GM23338 (cell line): ENCODE measurements around the gene PDIA2. TPM values are rescaled to one million over a fixed set of nuclear protein-coding genes. Genes with fewer than 3 reads are reported as not detected.

Source experiments
- ATAC-seq: fragments of 200-7000 bp; cut with Tn5 transposase; 3 replicates; pipeline ENCODE4 v1.9.1; 2020
- DNase-seq: peaks from one replicate; pipeline ENCODE4 v3.0.0-alpha.2; 2015; ENCODE audit warnings: low spot score
- H2AFZ ChIP-seq: fragments of 200-600 bp; sonication (generic); 2 replicates; pipeline ENCODE4 v1.8.0; 2016; ENCODE audit warnings: antibody characterized with exemption, mild to moderate bottlenecking, moderate library complexity
- H3F3A ChIP-seq: fragments of 200-600 bp; sonication (generic); replicated peaks from 2 replicates; pipeline ENCODE4 v1.8.0; 2017; ENCODE audit warnings: antibody characterized with exemption, mixed run types, low read depth
- H3K27ac ChIP-seq: fragments of 200-600 bp; sonication (generic); 2 replicates; pipeline ENCODE4 v1.6.1; 2016; ENCODE audit warnings: low read depth
- H3K27me3 ChIP-seq: fragments of 200-600 bp; sonication (generic); 2 replicates; pipeline ENCODE4 v1.8.0; 2016; ENCODE audit warnings: mild to moderate bottlenecking, mixed run types, moderate library complexity; ENCODE audit not compliant: insufficient read depth
- H3K36me3 ChIP-seq: fragments of 200-600 bp; sonication (generic); 2 replicates; pipeline ENCODE4 v1.8.0; 2016; ENCODE audit warnings: mild to moderate bottlenecking; ENCODE audit not compliant: insufficient read depth
- H3K4me1 ChIP-seq: fragments of 200-600 bp; sonication (generic); 2 replicates; pipeline ENCODE4 v1.8.0; 2016; ENCODE audit warnings: mild to moderate bottlenecking, moderate library complexity; ENCODE audit not compliant: insufficient read depth
- H3K4me2 ChIP-seq: fragments of 200-600 bp; sonication (generic); 2 replicates; pipeline ENCODE4 v1.7.1; 2017; ENCODE audit warnings: mixed run types
- H3K4me3 ChIP-seq: fragments of 200-600 bp; sonication (generic); 2 replicates; pipeline ENCODE4 v1.6.1; 2016; ENCODE audit warnings: mixed run types
- H3K79me2 ChIP-seq: fragments of 200-600 bp; sonication (generic); replicated peaks from 2 replicates; pipeline ENCODE4 v1.8.0; 2017; ENCODE audit warnings: mild to moderate bottlenecking; ENCODE audit not compliant: insufficient read depth
- H3K9me2 ChIP-seq: fragments of 200-600 bp; sonication (generic); 2 replicates; pipeline ENCODE4 v1.8.0; 2017; ENCODE audit not compliant: insufficient read depth
- H4K20me1 ChIP-seq: fragments of 200-600 bp; sonication (generic); replicated peaks from 2 replicates; pipeline ENCODE4 v1.8.0; 2017; ENCODE audit warnings: mild to moderate bottlenecking; ENCODE audit not compliant: insufficient read depth
- H3K27ac Mint-ChIP-seq: 2 replicates; pipeline ENCODE4 v1.8.0; 2020; ENCODE audit warnings: inconsistent platforms, mild to moderate bottlenecking, moderate library complexity, mixed read lengths
- H3K27me3 Mint-ChIP-seq: 3 replicates; pipeline ENCODE4 v1.8.0; 2022; ENCODE audit warnings: low read depth, mild to moderate bottlenecking, moderate library complexity, mixed read lengths, inconsistent platforms; ENCODE audit not compliant: insufficient read depth, poor library complexity
- H3K36me3 Mint-ChIP-seq: 3 replicates; pipeline ENCODE4 v1.8.0; 2021; ENCODE audit warnings: low read depth, mild to moderate bottlenecking, inconsistent platforms, moderate library complexity, mixed read lengths
- H3K4me1 Mint-ChIP-seq: 3 replicates; pipeline ENCODE4 v1.8.0; 2020; ENCODE audit warnings: mild to moderate bottlenecking, inconsistent platforms, mixed read lengths
- H3K4me3 Mint-ChIP-seq: 3 replicates; pipeline ENCODE4 v1.8.0; 2021; ENCODE audit warnings: moderate library complexity, mild to moderate bottlenecking, inconsistent platforms, mixed read lengths
- H3K9me3 Mint-ChIP-seq: 3 replicates; pipeline ENCODE4 v1.8.0; 2020; ENCODE audit warnings: moderate library complexity, mild to moderate bottlenecking, inconsistent platforms, mixed read lengths
- CREB1 ChIP-seq: fragments of 250-450 bp; sonication (Bioruptor Pico); IDR thresholded peaks from 2 replicates; pipeline ENCODE4 v1.5.0; 2020; ENCODE audit warnings: low read depth, mild to moderate bottlenecking, moderate library complexity
- CTCF ChIP-seq, 2 experiments: fragments of 200-600 bp in 1 of 2; sonication (generic) in 1 of 2; conservative IDR thresholded peaks; 2 replicates each; pipeline versions ENCODE4 v1.5.1 to v1.6.1; 2016 to 2017; ENCODE audit warnings: antibody characterized with exemption in 2 of 2, low read depth in 2 of 2, mild to moderate bottlenecking in 2 of 2, moderate library complexity in 1 of 2
- ETS1 ChIP-seq: IDR thresholded peaks from 2 replicates; pipeline ENCODE4 v1.6.1; 2016; ENCODE audit warnings: antibody characterized with exemption
- EZH2 ChIP-seq: fragments of 200-600 bp; sonication (generic); IDR thresholded peaks from one replicate; pipeline ENCODE4 v1.8.0; 2017; ENCODE audit warnings: antibody characterized with exemption, mild to moderate bottlenecking, low read depth; ENCODE audit not compliant: unreplicated experiment
- EZH2phosphoT487 ChIP-seq: fragments of 200-600 bp; sonication (generic); IDR thresholded peaks from one replicate; pipeline ENCODE4 v1.8.1; 2018; ENCODE audit warnings: antibody characterized with exemption; ENCODE audit not compliant: unreplicated experiment
- JUNB ChIP-seq: IDR thresholded peaks from one replicate; pipeline ENCODE4 v1.6.1; 2016; ENCODE audit warnings: antibody characterized with exemption; ENCODE audit not compliant: unreplicated experiment
- NANOG ChIP-seq: IDR thresholded peaks from 2 replicates; pipeline ENCODE4 v1.6.1; 2016; ENCODE audit warnings: antibody characterized with exemption, borderline replicate concordance
- POLR2AphosphoS5 ChIP-seq: IDR thresholded peaks from 2 replicates; pipeline ENCODE4 v1.6.1; 2016; ENCODE audit warnings: antibody characterized with exemption, low read depth
- REST ChIP-seq: IDR thresholded peaks from one replicate; pipeline ENCODE4 v1.6.1; 2018; ENCODE audit warnings: antibody characterized with exemption; ENCODE audit not compliant: unreplicated experiment
- STAT1 ChIP-seq: IDR thresholded peaks from one replicate; pipeline ENCODE4 v1.6.1; 2016; ENCODE audit warnings: antibody characterized with exemption; ENCODE audit not compliant: unreplicated experiment
- ZNF114 ChIP-seq: fragments of 250-450 bp; sonication (Bioruptor Pico); IDR thresholded peaks from 2 replicates; pipeline ENCODE4 v1.5.0; 2020; ENCODE audit warnings: mild to moderate bottlenecking, moderate library complexity
- ZNF331 ChIP-seq: fragments of 250-450 bp; sonication (Bioruptor Pico); IDR thresholded peaks from 2 replicates; pipeline ENCODE4 v1.5.0; 2020; ENCODE audit warnings: low read depth, mild to moderate bottlenecking, moderate library complexity
- ZNF462 ChIP-seq: fragments of 250-450 bp; sonication (Bioruptor Pico); IDR thresholded peaks from 2 replicates; pipeline ENCODE4 v1.5.0; 2020; ENCODE audit warnings: mild to moderate bottlenecking, moderate library complexity
- polyA plus RNA-seq: library from polyadenylated mRNA; unstranded; fragments of >200 nt; fragmentation: Nextera tagmentation; extraction: Ambion mirVana; gene quantifications from 2 replicates; pipeline ENCODE4 v1.2.1, GENCODE V29; 2016
- total RNA-seq: library from RNA; depleted of rRNA; stranded (reverse); fragments of >200 nt; shearing (Covaris generic); gene quantifications from 2 replicates; pipeline ENCODE4 v1.2.3, GENCODE V29; 2014

The PDIA2 gene
- total and polyA plus RNA-seq, 2 experiments from 2014 or later = 0.39 to 0.87 TPM

- H2AFZ ChIP-seq = 0 out of 2 replicates have a peak overlapping the region, but pooled peaks have one; percentile 23
- Mint-ChIP-seq H3K4me1 (no peaks in the 10 kb centered on the region), H3K27me3 (peaks cover 43% of the 10 kb centered on the region), H3K9me3 (no peaks in the 10 kb centered on the region), H3K4me3 (peak overlapping the region; percentile 71), H3K27ac (no peak overlapping the region), H3K36me3 (no peaks in the 10 kb centered on the region; the same call in 2 of the 3 replicates)
- ATAC-seq (no peak), DNase-seq (no peak)
- no peaks in the 10 kb centered on the region for H3K36me3 ChIP-seq
- 0 out of 2 replicates have a peak, but pooled peaks cover 2% of the 10 kb centered on the region for H4K20me1 ChIP-seq
- H3K9me2 ChIP-seq = no peaks in the 10 kb centered on the region
- no peak overlapping the region for H3K4me2 ChIP-seq
- no peak overlapping the region for H3K27ac ChIP-seq
- H3K4me1 ChIP-seq = no peaks in the 10 kb centered on the region
- TF ChIP-seq POLR2AphosphoS5 (no peak), CREB1 (CRISPR knock-in tag) (no peak), ZNF462 (CRISPR knock-in tag) (no peak), ZNF331 (CRISPR knock-in tag) (no peak), CTCF (conservative IDR thresholded peaks at IDR 0.05; ENCODE audit: low read depth in 2 of 2) (no peak), NANOG (no peak), ETS1 (no peak), REST (no peak), ZNF114 (CRISPR knock-in tag) (no peak), EZH2phosphoT487 (no peak), JUNB (no peak), STAT1 (no peak), EZH2 (no peak)
- H3K4me3 ChIP-seq = peak overlapping the region; percentile 63; the same call in 1 of the 2 replicates
- peaks cover 4% of the 10 kb centered on the region; the same call in 1 of the 2 replicates for H3F3A ChIP-seq
- H3K79me2 ChIP-seq = no peaks in the 10 kb centered on the region
- H3K27me3 ChIP-seq = peaks cover 59% of the 10 kb centered on the region
Observed at GRCh38 chr16:276426-277077, 6.4 kb upstream of the PDIA2 start.
